Measurements from ENCODE around the gene CHST7. TPM values are rescaled to one million over a fixed set of nuclear protein-coding genes. Genes with fewer than 3 reads are reported as not detected.

Gene CHST7
- total RNA-seq, 2 donors from 2014 or later: 6.3 to 6.6 TPM

Other genes with a start within 250 kb of the CHST7 start
- gene ZNF674, start 28.3 kb upstream of the CHST7 start, total RNA-seq: 1 to 10 TPM; 1.6 to 3.9 TPM
- 1 to 10 TPM; 1.6 to 2.8 TPM for gene SLC9A7, start 185.4 kb downstream of the CHST7 start, total RNA-seq